Measurements from ENCODE around the gene RAB11FIP5.

The RAB11FIP5 gene

DNA sequence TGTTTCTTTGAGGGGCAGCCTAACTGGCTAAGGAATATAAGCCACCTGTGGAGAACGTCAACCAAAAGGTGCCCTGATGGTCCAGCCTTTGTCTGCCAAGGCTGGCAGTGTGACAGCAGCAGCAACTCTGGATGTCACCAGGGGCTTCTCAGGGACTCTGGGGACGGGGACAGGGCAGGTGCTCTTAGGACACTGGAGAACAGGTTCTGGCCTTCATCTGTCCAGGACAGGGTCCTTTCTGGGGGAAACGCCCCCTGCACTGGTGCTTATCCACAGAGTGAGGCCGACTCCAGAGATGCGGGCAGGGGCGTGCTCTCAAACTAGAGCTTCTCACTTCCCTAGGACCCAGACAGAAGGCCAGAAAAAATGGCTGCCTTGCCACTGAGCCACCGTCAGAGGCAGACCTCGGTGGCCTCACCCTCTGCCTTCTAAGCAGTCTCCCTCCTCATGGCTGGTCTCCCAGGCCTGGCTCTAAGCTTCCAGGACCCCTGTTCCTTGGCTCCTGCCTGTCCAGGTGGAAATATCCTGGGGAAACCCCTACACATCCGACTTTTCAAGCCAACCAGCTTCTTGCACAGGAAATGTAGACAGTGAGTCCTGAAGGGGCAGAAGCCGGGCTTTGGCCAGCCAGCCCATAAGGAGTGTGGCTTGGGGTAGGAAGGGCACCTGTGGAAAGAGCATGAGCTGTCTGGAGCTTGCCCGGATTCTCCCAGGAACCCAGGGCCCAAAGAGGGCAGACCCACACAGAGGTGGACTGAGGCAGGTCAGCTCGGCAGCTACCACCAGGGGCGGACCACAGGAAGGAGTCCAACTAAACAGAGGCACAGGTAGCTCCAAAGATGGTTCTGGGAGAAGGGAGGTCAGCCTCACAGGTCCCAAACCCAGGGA is 30.0 kb downstream of the RAB11FIP5 start:
- H3K4me3 ChIP-seq (ENCODE audit: low read depth in 1 of 2, low read length in 2 of 2): no peak overlapping the region
- no peaks in the 10 kb centered on the region for H3K9me3 ChIP-seq (ENCODE audit: control insufficient read depth in 1 of 2, low read length in 2 of 2)
- H3K4me1 ChIP-seq (ENCODE audit: control insufficient read depth in 1 of 2, insufficient read depth in 2 of 2, low read length in 2 of 2): no peaks in the 10 kb centered on the region
- peaks cover 0 to 30% of the 10 kb centered on the region in 2 donors for H3K36me3 ChIP-seq (ENCODE audit: control insufficient read depth in 1 of 2, insufficient read depth in 2 of 2, low read length in 2 of 2)
- no peaks in the 10 kb centered on the region for H3K27me3 ChIP-seq (ENCODE audit: low read depth, low read length)
- H3K27ac ChIP-seq (ENCODE audit: low read length): no peak overlapping the region

DNA sequence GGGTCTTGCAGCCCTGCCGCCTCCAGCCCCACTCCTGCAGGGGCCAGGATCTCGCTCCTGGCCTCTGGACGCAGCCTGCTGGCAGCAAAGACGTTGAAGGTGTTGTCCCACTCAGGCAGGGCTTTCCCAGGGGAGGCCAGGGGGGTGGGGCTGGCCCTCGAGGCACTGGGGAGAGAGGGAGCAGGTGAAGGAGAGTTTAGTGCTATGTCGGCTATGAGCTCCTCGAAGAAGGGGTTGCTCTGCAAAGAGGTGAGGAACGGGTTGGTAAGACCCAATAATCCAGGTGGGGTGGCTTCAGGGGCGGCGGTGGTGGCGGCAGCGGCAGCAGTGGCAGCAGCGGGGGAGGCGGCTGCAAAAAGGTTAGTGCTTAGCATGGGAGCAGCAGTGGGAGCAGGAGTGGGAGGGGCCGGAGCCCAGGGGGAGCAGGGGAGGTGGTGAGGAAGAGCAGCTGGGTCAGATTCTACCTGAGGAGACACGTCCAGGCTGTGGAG is 31.5 kb downstream of the RAB11FIP5 start:
- Histone ChIP-seq H3K27me3 (ENCODE audit: low read depth, low read length) (no peaks in the 10 kb centered on the region), H3K4me1 (ENCODE audit: control insufficient read depth in 1 of 2, insufficient read depth in 2 of 2, low read length in 2 of 2) (no peaks in the 10 kb centered on the region), H3K9me3 (ENCODE audit: control insufficient read depth in 1 of 2, low read length in 2 of 2) (no peaks in the 10 kb centered on the region), H3K4me3 (ENCODE audit: low read depth in 1 of 2, low read length in 2 of 2) (no peak overlapping the region), H3K36me3 (ENCODE audit: control insufficient read depth in 1 of 2, insufficient read depth in 2 of 2, low read length in 2 of 2) (peaks cover 0 to 21% of the 10 kb centered on the region in 2 donors), H3K27ac (ENCODE audit: low read length) (no peak overlapping the region)

DNA sequence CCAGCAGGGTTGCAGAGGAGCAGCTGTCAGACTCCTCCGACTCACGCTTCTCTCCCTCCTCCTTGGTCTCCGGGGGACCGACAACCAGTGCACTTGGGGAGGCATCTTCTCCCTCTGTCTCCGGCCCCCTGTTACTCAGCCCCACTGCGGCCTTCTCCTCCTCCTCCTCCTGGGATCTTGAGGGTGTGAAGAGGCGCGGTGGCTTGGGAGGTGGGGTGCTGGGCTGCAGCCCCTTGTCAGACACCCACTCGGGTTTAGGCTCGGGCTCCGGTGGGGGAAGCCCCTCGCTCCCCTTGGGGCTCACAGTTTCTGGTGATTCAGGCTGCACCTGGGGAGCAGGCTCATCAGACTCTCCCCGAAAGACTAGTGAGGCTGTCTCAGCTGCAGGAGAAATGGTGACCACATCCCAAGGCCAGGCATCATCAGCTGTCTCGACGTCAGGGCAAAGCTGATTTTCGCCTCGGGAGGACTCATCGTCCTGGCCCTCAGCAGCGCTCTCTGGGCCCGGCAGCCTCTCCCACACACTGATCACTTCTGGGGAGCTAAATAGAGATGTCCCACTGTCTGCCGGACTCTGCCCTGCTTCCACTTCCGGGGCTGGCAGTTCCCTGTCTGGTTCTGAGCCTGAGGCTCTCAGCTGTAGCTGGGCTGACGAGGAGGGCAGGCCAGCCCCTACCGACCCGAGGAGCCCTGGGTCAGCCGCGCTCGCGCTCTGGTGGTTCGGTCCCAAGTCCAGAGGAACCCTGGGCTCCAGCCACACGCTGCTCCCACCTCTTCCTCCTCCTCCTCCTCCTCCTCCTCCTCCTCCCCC is 32.2 kb downstream of the RAB11FIP5 start:
- H3K9me3 ChIP-seq (ENCODE audit: control insufficient read depth in 1 of 2, low read length in 2 of 2): no peaks in the 10 kb centered on the region
- no peak overlapping the region for H3K4me3 ChIP-seq (ENCODE audit: low read depth in 1 of 2, low read length in 2 of 2)
- no peaks in the 10 kb centered on the region for H3K4me1 ChIP-seq (ENCODE audit: control insufficient read depth in 1 of 2, insufficient read depth in 2 of 2, low read length in 2 of 2)
- no peaks in the 10 kb centered on the region for H3K27me3 ChIP-seq (ENCODE audit: low read depth, low read length)
- H3K27ac ChIP-seq (ENCODE audit: low read length): no peak overlapping the region
- H3K36me3 ChIP-seq (ENCODE audit: control insufficient read depth in 1 of 2, insufficient read depth in 2 of 2, low read length in 2 of 2): peaks cover 0 to 21% of the 10 kb centered on the region in 2 donors

DNA sequence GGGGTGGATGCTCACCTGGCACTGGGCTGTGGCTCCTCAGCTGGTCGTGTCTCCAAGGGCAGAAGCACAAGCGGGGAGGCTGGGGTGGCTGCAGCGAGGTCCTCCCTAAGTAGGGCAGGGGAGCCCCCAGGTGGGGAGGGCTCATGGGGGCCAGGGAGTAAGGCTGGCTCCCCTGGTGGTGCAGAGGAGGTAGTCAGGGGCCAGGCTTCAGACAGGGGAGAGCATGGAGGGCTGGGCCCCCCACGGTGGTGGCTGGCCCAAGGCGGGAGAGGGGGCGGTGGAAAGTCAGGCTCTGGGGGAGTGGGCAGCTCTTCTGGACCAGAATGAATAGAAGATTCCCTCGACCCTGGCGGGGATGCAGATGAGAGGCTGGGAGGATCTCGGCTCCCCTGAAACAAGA is 33.1 kb downstream of the RAB11FIP5 start:
- Histone ChIP-seq H3K27ac (ENCODE audit: low read length) (no peak overlapping the region), H3K9me3 (ENCODE audit: control insufficient read depth in 1 of 2, low read length in 2 of 2) (no peaks in the 10 kb centered on the region), H3K27me3 (ENCODE audit: low read depth, low read length) (no peaks in the 10 kb centered on the region), H3K4me3 (ENCODE audit: low read depth in 1 of 2, low read length in 2 of 2) (no peak overlapping the region), H3K4me1 (ENCODE audit: control insufficient read depth in 1 of 2, insufficient read depth in 2 of 2, low read length in 2 of 2) (no peaks in the 10 kb centered on the region), H3K36me3 (ENCODE audit: control insufficient read depth in 1 of 2, insufficient read depth in 2 of 2, low read length in 2 of 2) (peaks cover 0 to 29% of the 10 kb centered on the region in 2 donors)

DNA sequence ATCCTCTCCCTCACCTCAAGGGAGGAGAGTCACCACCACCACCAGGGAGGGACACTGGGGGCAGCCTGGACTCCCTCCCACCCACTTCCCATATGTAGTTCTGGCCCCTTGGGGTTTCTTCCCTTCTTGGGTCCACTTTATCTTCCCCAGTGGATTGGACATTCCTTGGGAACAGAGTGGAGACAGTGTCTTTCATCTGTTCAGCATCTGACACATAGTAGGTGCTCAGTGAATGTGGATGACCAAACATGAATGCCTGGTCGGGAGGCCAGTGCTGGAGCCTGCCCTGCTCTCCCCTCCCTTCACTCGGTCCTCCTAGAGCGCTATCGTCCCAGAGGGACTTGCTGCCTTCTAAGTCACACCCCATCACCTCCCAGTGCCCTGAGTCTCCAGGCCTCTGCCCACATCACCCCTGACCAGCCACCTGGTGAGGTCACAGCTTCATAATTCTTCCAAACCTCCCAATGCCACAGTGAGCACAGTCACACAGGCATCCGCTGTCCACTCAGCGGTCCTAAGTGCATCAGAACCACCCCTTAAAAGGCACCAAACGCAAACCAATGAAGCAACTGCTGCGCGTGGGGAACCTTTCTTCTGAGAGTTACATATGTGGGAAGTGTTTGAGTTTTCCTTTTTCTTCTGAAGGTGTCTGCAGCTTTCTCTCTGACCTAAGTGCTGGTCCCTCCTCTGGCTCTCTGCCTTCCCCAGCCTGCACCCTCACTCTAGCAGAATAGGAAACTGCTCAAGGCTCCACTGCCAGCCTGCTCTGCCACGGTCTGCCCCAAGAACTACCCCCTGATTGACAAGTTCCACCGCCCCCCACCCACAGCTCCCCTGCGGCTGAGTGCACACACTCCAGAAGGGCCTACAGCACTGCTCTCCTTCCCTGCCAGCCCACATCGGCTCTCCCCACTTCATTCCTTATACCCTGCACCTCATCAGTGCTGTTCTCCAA is 34.0 kb downstream of the RAB11FIP5 start:
- Histone ChIP-seq H3K4me3 (ENCODE audit: low read depth in 1 of 2, low read length in 2 of 2) (no peak overlapping the region), H3K27me3 (ENCODE audit: low read depth, low read length) (no peaks in the 10 kb centered on the region), H3K27ac (ENCODE audit: low read length) (no peak overlapping the region), H3K36me3 (ENCODE audit: control insufficient read depth in 1 of 2, insufficient read depth in 2 of 2, low read length in 2 of 2) (peaks cover 0 to 31% of the 10 kb centered on the region in 2 donors), H3K9me3 (ENCODE audit: control insufficient read depth in 1 of 2, low read length in 2 of 2) (no peaks in the 10 kb centered on the region), H3K4me1 (ENCODE audit: control insufficient read depth in 1 of 2, insufficient read depth in 2 of 2, low read length in 2 of 2) (no peaks in the 10 kb centered on the region)

DNA sequence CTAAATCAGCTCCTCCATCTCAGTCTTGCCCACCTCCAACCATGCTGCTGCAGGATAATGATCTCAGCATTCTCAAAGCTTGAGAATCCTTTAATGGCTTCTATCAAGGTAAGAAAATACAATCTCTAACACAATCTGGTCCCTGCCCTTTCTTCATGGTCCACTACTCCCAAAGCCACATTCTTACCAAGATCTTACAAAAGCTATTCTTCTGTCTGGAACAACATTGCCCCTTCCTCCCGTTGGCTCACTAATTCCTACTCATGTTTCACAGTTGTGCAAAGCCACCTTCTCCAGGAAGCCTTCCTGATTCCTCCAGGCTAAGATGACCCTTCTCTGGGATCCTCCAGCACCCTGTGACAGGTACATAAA is 35.3 kb downstream of the RAB11FIP5 start:
- Histone ChIP-seq H3K4me3 (ENCODE audit: low read depth in 1 of 2, low read length in 2 of 2) (no peak overlapping the region), H3K9me3 (ENCODE audit: control insufficient read depth in 1 of 2, low read length in 2 of 2) (no peaks in the 10 kb centered on the region), H3K4me1 (ENCODE audit: control insufficient read depth in 1 of 2, insufficient read depth in 2 of 2, low read length in 2 of 2) (peaks cover under 1% of the 10 kb centered on the region in 2 donors), H3K36me3 (ENCODE audit: control insufficient read depth in 1 of 2, insufficient read depth in 2 of 2, low read length in 2 of 2) (peaks cover 0 to 31% of the 10 kb centered on the region in 2 donors), H3K27me3 (ENCODE audit: low read depth, low read length) (no peaks in the 10 kb centered on the region), H3K27ac (ENCODE audit: low read length) (no peak overlapping the region)

DNA sequence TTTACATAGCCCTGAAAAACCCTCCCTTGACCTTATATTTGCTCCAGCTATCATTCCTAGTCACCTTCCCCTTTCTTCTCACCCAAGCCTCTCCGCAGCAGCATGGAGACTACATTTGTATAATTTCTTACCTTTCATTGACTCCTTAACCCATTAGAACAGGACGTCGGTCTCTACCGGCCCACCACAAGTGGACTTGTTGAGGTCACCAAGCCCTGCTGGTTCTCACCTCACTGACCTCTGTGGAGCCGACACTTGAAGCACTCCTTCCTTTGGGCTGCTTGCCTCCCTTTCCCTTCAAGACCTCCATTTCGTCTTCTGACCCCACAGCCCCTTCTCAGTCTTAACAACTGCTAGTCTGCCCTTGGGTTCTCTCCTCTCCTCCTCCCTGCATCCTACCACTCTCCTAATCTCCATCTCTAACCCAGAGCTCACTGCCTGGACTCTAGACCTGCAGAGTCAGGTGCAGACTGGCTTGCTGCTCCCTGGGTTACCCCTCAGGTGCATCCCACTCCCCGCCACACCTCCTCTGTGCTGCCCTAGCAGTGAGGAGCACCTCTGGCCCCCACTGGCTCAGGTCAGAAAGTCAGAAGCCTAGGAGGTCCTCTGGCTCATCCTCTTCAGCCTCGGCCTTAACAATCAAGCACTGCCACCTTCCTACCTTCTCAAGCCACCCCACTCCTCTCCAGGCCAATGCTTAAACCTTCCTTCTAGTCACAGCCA is 35.9 kb downstream of the RAB11FIP5 start:
- H3K9me3 ChIP-seq (ENCODE audit: control insufficient read depth in 1 of 2, low read length in 2 of 2): no peaks in the 10 kb centered on the region
- no peak overlapping the region for H3K4me3 ChIP-seq (ENCODE audit: low read depth in 1 of 2, low read length in 2 of 2)
- no peak overlapping the region for H3K27ac ChIP-seq (ENCODE audit: low read length)
- peaks cover 5% of the 10 kb centered on the region in 2 donors for H3K4me1 ChIP-seq (ENCODE audit: control insufficient read depth in 1 of 2, insufficient read depth in 2 of 2, low read length in 2 of 2)
- peaks cover 0 to 31% of the 10 kb centered on the region in 2 donors for H3K36me3 ChIP-seq (ENCODE audit: control insufficient read depth in 1 of 2, insufficient read depth in 2 of 2, low read length in 2 of 2)
- H3K27me3 ChIP-seq (ENCODE audit: low read depth, low read length): no peaks in the 10 kb centered on the region

DNA sequence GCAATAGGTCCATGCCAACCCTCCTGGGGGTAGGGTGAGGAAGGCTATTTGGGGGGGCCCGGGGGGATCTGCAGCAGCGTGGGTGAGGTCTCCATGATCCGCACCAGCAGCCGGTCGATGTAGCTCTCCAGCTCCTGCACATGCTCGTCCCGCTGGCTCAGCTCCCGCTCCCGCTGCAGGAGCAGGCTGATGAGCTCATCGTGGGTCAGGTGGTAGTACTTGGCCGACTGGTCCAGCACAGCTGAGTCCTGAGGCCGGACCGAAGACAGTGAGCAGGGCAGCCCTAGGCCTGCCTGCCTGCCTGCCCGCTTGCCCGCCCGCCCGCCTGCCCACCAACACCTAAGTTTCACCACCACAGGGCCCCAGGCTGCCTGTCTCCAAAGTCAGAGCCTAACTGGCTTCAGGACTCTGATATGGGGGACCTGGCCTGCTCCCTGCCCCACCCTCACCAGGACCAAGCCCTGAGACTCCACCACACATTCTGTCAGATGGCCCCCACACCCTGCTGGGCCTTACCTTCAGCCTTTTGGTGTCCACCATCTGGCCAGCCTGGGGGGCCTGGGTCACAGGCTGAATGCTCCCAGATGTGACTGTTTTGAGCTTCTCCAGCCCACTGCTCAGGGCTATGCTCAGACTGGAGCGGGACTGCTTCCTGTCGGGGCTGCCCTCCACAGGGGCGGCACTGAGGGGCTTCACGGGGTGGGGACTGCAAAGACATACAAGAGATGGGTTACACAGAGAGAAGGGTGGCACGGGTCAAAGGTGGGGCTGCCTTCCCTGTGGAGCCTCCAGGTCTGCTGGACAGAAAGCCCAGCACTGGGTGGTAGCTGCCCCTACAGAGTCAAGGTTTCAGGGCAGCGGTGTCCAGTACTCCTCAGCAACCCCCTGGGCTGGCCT is 37.0 kb downstream of the RAB11FIP5 start:
- no peaks in the 10 kb centered on the region for H3K27me3 ChIP-seq (ENCODE audit: low read depth, low read length)
- peaks cover 5% of the 10 kb centered on the region in 2 donors for H3K4me1 ChIP-seq (ENCODE audit: control insufficient read depth in 1 of 2, insufficient read depth in 2 of 2, low read length in 2 of 2)
- no peak overlapping the region for H3K4me3 ChIP-seq (ENCODE audit: low read depth in 1 of 2, low read length in 2 of 2)
- no peak overlapping the region for H3K27ac ChIP-seq (ENCODE audit: low read length)
- no peaks in the 10 kb centered on the region for H3K9me3 ChIP-seq (ENCODE audit: control insufficient read depth in 1 of 2, low read length in 2 of 2)
- H3K36me3 ChIP-seq (ENCODE audit: control insufficient read depth in 1 of 2, insufficient read depth in 2 of 2, low read length in 2 of 2): peaks cover 0 to 25% of the 10 kb centered on the region in 2 donors

DNA sequence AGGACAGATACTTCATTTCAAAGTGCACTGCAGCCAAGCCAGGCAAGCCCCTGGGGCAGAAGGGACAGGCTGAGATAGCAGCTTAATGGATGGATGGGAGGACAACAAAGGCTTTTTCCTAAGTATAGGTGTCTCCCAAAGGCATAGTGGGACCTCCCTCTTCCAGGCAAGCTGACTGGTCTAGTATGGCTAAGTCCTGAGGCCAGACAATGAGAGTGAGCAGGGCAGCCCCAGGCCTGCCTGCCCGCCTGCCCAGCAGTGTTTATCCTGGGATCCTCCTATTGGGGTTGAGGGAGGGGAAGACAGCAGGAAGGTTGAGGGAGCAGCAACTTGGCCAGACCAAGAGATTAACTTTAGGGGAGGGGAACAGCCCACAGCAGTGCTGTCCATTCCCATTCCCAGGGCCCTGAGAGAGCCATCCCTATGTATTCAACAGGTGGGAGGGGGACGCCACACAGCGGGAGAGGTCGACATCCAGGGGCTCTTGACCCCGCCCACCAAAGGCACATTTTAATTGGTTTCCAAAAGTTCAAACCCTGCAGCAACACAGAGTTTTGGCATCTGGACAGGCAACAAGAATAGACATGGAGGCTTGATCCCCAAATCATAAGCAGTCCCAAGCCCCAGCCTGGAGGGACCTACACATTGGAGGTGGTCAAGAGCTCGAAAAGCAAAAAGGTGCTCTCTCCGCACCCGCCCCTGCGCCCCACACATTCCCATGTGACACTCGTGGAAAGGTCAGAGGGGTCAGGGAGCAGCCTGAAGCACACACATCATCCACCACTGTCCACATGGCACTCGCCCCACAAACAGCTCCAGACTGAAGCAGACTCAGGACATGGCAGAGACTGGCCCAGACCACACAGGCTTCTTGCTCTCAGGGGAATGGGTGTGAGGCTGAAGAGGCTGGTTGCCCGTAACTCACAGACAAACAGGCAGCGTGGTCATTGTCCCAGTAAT is 38.4 kb downstream of the RAB11FIP5 start:
- H3K36me3 ChIP-seq (ENCODE audit: control insufficient read depth in 1 of 2, insufficient read depth in 2 of 2, low read length in 2 of 2): peaks cover 0 to 11% of the 10 kb centered on the region in 2 donors
- H3K27ac ChIP-seq (ENCODE audit: low read length): no peak overlapping the region
- H3K9me3 ChIP-seq (ENCODE audit: control insufficient read depth in 1 of 2, low read length in 2 of 2): no peaks in the 10 kb centered on the region
- no peaks in the 10 kb centered on the region for H3K27me3 ChIP-seq (ENCODE audit: low read depth, low read length)
- peaks cover 11 to 15% of the 10 kb centered on the region in 2 donors for H3K4me1 ChIP-seq (ENCODE audit: control insufficient read depth in 1 of 2, insufficient read depth in 2 of 2, low read length in 2 of 2)
- H3K4me3 ChIP-seq (ENCODE audit: low read depth in 1 of 2, low read length in 2 of 2): no peak overlapping the region

All from muscle layer of duodenum (tissue), 2 donors.